Stimulated activated CD8-positive, alpha-beta memory T cell treated with anti-CD3 and anti-CD28 coated beads, Interleukin-12 subunit alpha, Interleukin-12 subunit beta, amount 100 ng/mL, for 4 hours (primary cell): ENCODE measurements around the gene CSMD2.

ENCODE experiments used
- DNase-seq: peaks from one replicate; pipeline ENCODE4 v3.0.0-alpha.2; 2020; ENCODE audit warnings: low read depth

Gene CSMD2

DNA sequence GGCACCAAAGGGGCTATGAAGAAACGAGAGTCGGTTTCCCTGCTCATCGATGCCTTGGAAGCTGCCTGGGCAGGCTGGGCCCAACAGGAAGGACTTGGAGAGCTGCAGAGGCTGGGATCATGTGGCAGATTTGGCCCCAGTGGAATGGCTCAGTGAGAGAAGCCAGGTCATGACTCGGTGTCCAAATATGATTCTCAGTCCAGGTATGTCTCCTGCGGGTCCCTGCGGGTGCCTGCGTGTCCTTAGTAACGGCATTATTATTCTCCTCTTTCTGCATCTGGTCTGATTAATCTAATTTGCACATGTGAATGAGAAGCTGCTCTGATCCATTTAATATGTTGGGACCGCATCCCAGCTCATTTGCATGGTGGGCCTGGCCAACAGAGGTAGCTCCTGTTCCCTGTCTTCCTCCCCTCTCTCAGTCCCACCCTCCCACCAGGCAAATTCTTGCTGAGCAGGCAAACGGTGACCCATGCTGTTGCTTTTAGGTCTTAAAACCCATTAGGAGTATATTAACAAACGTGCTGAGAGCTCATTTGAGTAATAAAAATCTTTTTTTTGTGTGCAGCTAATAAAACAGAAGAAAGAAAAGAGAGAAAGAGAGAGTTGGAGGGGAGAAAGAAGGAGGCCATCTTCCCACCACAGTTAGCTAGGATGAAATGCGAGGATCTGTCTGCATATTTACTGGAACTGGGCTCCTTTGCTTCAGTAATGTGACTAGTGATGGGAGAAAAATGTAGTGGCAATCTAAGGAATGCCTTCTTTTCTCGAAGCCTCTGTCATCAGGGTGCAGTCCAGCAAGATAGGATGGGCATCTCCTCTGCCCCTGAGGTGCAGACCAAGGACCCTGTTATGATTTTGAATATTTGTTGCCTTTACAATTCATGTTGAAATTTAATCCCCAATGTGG, 167.6 kb downstream of the CSMD2 start:
- no peak for DNase-seq

DNA sequence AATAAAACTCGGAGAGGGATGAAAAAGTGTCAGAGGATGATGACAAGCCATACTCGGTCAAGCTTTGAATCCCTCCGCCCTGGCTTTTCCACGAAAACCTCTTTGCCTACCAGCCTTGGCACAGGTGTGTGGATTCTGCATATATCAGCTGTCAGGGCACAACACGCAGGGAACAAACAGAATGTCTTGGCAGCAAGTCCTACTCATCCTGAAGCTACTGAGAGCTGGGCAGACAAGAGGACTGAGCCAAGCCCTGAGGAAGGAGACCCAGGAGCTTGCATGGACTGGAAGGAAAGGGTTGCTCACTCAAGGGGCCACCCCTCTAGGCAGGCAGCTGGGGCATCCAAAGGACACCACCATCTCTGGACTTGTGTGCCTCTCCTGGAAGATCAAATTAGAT, 168.7 kb downstream of the CSMD2 start:
- no peak for DNase-seq

DNA sequence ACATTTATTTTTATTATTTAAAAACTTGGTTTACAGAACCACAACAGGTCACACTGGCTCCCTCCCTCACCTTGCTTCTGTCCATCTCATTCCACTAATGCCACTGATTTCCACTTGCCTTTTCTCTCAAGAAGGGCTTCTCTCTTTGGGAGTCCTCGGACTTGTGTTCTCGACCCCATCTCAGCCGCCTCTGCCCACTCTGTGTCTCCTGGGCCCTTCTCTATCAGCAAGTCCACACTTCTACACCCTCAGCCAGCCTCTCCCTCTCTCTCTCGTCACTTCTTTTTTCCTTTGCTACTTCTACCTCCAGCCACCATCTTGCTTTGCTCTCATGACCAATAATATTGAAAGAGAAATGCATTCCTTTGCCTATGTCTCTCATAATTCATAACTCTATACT, 171.7 kb downstream of the CSMD2 start:
- no peak for DNase-seq

GRCh38 chr1:33990281-33990680, 174.7 kb downstream of the CSMD2 start:
- no peak for DNase-seq

- no peak for DNase-seq
These were observed 176.9 kb downstream of the CSMD2 start for GRCh38 chr1:33988161-33988560.

- DNase-seq = no peak
These were observed 178.5 kb downstream of the CSMD2 start for GRCh38 chr1:33986390-33987095.

- no peak for DNase-seq
These were observed 179.4 kb downstream of the CSMD2 start for GRCh38 chr1:33985656-33986055.

DNA sequence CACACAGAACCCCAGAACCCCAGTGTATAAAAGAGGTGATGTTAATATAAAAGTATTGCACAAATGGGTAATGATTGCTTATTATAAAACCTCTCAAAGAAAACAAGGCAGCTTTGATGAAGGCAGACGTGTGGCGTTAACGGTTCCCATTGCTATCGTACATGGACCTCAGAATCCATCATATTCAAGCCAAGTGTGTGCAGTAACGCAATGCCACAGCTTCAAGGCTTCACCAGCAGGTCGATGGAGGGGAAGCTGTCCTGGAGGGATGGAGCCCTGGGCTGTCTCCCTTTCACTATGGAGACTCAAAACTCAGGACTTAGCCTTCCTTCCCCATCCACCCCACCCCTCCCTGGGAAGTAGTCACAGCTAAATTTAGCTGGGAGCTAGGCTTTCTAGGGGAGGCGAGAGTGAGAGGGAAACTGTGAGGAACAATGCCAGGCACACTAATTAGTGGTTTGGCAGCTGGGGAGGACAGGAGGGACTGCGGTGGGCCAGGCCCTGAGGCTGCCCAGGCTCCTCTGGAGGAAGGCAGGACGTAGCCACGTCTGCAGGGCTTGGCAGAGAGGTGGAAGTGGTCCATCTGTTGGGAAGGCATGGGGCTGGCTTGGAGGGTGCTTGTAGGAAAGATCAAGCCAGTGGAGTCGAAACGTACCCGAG, 180.0 kb downstream of the CSMD2 start:
- DNase-seq = no peak

DNA sequence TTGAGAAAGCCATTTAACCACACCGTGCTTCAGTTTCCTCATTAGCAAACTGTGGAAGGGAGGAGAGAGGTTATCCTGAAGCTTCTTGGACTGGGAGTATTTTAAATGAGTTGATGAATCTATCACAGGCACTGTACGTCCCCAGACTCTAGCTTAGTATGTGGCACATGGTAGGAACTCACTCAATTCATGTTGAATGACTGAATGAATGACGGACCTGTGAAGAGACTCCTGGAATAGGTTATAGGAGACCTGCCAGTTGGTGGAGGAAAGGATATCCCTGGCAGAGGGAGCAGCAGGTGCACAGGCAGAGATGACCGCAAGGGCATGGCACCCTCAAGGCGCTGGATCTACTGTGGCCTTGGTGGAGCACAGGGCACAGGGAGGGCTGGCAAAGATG, 182.6 kb downstream of the CSMD2 start:
- DNase-seq = no peak

DNA sequence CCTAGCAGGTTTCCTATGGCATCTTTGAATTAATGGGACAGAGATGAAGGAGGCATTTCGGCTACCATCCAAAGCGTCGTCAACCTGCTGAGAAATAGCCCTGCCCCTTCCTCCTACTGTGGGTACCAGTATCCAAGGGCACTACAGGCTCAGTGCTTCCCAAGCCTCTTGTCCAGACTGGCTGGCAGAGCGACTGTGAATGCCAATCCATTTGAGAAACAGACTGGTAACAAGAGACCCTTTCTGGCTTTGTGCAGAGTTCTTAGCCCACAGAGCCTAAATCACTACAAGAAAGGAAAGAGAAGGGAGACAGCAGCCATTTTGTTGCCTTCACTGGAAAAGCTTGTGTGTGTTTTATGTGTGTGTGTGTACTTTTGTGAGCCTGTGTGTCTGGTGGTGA, 185.7 kb downstream of the CSMD2 start:
- no peak for DNase-seq

GRCh38 chr1:33975961-33976360, 189.1 kb downstream of the CSMD2 start:
- DNase-seq = no peak

DNA sequence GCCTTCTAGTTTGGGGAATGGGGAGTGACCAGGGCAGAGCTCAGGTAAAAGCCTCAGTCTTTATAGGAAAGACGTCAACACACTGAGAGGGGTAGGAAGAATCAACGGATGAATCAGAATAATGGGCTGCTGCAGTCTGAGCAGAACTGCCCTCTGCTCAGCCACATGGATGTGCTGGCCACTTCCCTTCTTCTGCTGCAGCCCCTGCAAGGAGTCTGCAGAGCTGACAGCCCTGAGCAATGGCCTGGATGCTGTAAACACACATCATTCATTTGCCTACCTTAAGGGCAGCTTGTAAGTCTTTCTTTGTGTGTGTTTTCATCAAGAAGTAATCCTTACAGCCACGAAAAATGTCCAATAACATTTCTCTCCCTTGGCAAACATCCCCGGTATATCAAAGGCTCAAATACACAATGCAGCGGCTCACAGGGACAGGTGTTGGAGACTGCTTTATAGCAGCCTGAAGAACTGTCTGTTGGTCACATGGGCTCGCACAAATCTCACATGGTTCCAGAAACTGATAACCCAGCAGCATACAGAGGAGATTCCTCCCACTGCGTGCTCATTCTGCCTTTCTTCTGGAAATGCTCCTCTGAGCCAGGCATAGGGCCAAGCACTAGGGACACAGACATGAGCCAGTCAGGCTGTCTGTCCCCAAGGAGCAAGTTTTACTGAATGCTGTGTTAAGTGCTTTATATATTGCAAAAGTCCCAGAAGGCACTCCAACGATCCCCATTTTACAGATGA, 191.1 kb downstream of the CSMD2 start:
- no peak for DNase-seq

DNA sequence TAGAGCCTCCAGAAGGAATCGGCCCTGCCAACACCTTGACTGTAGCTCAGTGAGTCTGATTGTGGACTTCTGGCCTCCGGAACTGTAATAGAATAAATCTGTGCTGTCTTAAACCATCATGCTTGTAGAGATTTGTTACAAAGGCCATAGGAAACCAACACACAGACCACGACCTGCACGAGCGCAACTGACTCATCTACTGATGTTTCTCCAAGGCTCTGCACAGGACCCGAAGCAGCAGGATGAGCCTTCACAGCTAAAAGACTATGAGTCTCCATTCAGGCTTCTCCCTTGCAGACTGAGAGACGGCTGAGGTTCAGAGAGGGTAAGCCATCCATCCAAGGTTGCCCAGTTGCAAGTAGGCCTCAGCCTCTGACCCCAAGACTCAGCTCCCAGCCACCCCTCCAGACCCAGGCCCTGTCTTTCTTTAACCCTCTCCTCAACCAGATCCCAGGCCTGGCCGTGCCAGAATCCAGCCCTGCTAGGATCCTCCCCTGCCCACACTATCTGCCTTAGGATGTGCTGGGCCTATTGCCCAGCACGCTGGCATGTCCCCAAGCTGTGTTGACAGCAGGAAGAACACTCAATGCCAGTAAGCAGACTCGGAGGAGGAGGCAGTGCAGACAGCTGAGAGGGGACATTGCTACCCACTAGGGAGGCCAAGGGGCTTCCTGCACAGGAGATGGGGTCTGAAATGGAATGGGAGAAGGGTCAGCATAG, 192.2 kb downstream of the CSMD2 start:
- DNase-seq = no peak

DNA sequence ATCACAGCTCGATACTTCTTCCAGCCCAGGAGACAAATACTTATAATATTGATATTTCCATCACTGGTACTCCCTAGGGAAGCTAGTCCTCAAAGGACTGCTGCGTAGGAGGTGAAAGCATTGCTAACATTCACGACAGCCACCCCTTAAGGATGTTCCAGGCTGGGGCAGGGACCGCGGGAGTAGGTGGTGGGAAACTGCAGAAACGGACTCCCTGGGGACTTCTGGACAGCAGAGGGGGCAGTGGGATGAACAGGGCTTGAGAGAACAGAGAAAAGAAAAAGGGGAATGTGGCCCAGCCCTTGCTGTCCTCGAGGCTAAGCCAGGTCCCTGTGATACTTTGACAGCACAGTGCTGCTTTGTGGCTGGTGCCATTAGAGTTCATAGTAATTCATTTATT, 193.1 kb downstream of the CSMD2 start:
- DNase-seq = no peak

DNA sequence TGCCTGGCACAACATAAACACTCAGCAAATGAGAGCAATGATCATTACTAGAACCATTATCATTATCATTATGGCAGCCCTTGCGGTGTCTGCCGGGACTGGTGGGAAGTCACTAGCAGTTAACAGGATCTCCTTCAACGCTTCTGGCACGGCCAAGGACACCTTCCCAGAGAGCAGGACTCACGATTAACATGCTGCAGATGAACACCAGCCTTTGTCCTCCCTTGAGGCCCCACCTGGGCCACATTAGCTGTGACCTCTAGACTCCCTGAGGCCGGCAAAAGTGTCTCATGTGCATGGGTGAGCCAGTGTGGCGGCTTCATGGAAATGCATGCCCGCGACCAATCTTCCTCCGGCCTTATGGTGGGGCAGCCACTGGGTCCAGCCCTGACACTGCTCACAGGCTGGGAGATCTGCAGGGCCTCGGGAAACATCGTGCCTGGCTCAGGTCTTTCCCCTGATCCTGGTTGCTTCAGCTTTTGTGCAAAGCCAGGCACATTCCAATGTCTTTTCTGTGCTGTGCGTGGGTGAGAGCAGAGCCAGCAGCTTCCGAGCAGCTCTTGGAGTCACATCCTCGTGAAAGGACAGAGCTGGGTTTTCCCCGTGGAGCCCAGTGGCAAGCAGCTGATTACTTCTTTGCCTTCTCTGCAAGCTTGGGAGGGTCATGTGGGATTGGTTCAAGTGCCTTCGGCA, 193.9 kb downstream of the CSMD2 start:
- no peak for DNase-seq

DNA sequence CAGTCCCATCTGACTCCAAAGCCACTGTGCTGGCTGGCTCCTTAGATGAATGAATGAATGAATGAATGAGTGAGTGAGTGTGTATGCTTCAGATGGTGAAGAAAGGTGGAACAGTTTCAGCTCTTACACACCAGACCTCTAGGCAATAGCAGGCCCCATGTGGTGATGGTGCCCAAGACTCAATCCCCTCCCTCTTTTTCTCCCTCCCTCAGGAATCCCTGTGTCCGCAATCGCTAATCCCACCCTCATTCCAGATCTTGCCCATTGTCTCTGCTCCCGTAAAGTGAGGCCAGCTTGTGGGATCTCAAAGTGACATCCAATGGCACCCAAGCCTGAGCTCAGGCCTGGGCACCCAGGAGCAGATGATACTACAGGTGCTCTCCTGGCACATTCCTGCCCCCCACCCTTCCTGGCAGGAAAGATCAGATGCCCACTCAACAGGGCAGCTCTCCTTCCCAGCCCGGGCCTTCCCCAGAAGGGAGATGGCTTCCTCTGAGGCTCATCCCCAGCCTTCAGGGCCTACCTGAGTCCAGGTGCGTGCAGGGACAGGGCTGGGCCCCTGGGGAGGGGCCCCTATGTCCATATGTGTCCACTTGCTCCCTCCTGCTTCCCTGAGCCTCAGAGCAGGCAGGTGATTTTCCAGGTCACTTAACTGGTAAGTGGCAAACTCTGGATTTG, 194.7 kb downstream of the CSMD2 start:
- DNase-seq = no peak

GRCh38 chr1:33966346-33967141, 198.5 kb downstream of the CSMD2 start:
- DNase-seq = no peak

DNA sequence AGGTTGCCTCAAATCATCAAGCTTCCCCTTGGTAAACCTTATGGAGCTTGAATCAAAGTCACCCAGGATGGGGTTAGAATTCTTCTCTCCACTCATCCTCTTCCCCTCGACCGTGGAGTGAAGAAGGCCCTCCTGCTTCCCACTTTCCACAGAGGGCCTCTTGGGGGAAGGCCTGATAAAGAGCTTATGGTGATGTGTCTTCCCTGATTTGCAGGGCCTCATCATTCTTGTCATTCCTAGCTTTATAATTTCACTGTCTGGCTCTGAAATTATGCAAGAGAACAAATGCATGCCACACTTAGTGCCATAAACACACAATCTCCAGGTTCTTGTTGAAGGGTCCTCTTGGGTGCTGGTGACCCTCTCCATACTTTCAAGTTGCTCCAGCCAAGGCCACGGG, 199.9 kb downstream of the CSMD2 start:
- DNase-seq = no peak

GRCh38 chr1:33962061-33962460, 203.0 kb downstream of the CSMD2 start:
- DNase-seq = no peak
